HCT116 (cell line): ENCODE results near the gene RBM46. TPM values are rescaled to one million over a fixed set of nuclear protein-coding genes. Genes with fewer than 3 reads are reported as not detected.

ENCODE experiments used
- ATAC-seq: fragments of 200-7000 bp; cut with Tn5 transposase; 2 replicates; pipeline ENCODE4 v1.9.1; 2020; ENCODE audit warnings: mild to moderate bottlenecking, moderate library complexity
- BruUV-seq: library from RNA; stranded (reverse); fragments of 400-500 nt; replicated peaks from 2 replicates; lab custom pipeline; 2021; lab: Mats Ljungman, UMichigan
- CTCF ChIA-PET: fragments of 300-600 bp; sonication (Branson Sonifier 250); formaldehyde crosslinking; loops from one replicate; lab custom pipeline; 2021; ENCODE audit warnings: antibody characterized with exemption; lab: Charles Lee
- POLR2A ChIA-PET: fragments of 300-600, 350-600 bp; sonication (Branson Sonifier 250); formaldehyde crosslinking; loops from one replicate; lab custom pipeline; 2021; ENCODE audit warnings: antibody characterized with exemption; lab: Charles Lee
- RAD21 ChIA-PET, 2 experiments: fragments of 300-600 bp; sonication (Branson Sonifier 250); formaldehyde crosslinking; loops; one replicate each; lab custom pipeline; 2023; ENCODE audit warnings: low total read pairs in 2 of 2; ENCODE audit not compliant: uncharacterized antibody in 2 of 2, unreplicated experiment in 2 of 2, low non-redundant PET in 1 of 2; lab: Charles Lee
- DNase-seq: peaks from one replicate; pipeline ENCODE4 v3.0.0-alpha.2; 2010; ENCODE audit warnings: low read depth, low spot score
- H2AFZ ChIP-seq: fragments of 200-600 bp; shearing (Covaris generic), sonication (generic); 2 replicates; pipeline ENCODE4 v1.6.1; 2017; ENCODE audit warnings: low read depth, mixed run types, mixed read lengths, antibody characterized with exemption, low read length; ENCODE audit not compliant: poor library complexity, severe bottlenecking
- H3K27ac ChIP-seq: 2 replicates; pipeline ENCODE4 v1.5.1; 2012; ENCODE audit warnings: low read depth, low read length
- H3K27me3 ChIP-seq: fragments of 200-600 bp; sonication (generic); 2 replicates; pipeline ENCODE4 v1.6.1; 2016; ENCODE audit warnings: mixed run types, low read length, mixed read lengths; ENCODE audit not compliant: insufficient read depth
- H3K36me3 ChIP-seq, 2 experiments: fragments of 200-500 bp in 1 of 2; fragments of 200-600 bp in 1 of 2; sonication (Bioruptor generic) in 1 of 2; sonication (generic) in 1 of 2; 2 replicates each; pipeline versions ENCODE4 v1.5.1 to v1.6.1; 2014 to 2016; ENCODE audit warnings: low read length in 2 of 2, inconsistent platforms in 1 of 2, mixed read lengths in 1 of 2, mixed run types in 1 of 2; ENCODE audit not compliant: insufficient read depth in 2 of 2, control insufficient read depth in 1 of 2
- H3K4me1 ChIP-seq, 2 experiments: fragments of 200-600 bp in 1 of 2; sonication (generic) in 1 of 2; 2 replicates each; pipeline versions ENCODE4 v1.5.1 to v1.6.1; 2012 to 2017; ENCODE audit warnings: low read length in 2 of 2, inconsistent platforms in 1 of 2, mild to moderate bottlenecking in 1 of 2, mixed read lengths in 1 of 2, mixed run types in 1 of 2, moderate library complexity in 1 of 2; ENCODE audit not compliant: insufficient read depth in 2 of 2, control insufficient read depth in 1 of 2
- H3K4me2 ChIP-seq: fragments of 200-600 bp; sonication (generic); 2 replicates; pipeline ENCODE4 v1.6.1; 2017; ENCODE audit warnings: mixed run types, low read length, mixed read lengths
- H3K4me3 ChIP-seq, 2 experiments: fragments of 200-600 bp in 1 of 2; sonication (generic) in 1 of 2; replicated peaks in 1 of 2; 2 replicates each; pipeline ENCODE4 v1.5.1; 2011 to 2016; ENCODE audit warnings: low read length in 2 of 2, control low read depth in 1 of 2, low read depth in 1 of 2, mild to moderate bottlenecking in 1 of 2, mixed read lengths in 1 of 2, mixed run types in 1 of 2
- H3K79me2 ChIP-seq: fragments of 200-600 bp; sonication (generic); 2 replicates; pipeline ENCODE4 v1.6.1; 2017; ENCODE audit warnings: mild to moderate bottlenecking, mixed run types, low read length, moderate library complexity, mixed read lengths; ENCODE audit not compliant: insufficient read depth
- H3K9ac ChIP-seq: fragments of 200-600 bp; sonication (generic); 2 replicates; pipeline ENCODE4 v1.6.1; 2016; ENCODE audit warnings: low read length, mixed read lengths
- H3K9me2 ChIP-seq: fragments of 200-600 bp; sonication (generic), shearing (Covaris generic); 2 replicates; pipeline ENCODE4 v1.6.1; 2017; ENCODE audit warnings: mixed run types, mild to moderate bottlenecking, moderate library complexity; ENCODE audit not compliant: insufficient read depth
- H3K9me3 ChIP-seq, 2 experiments: fragments of 200-500 bp in 1 of 2; fragments of 200-600 bp in 1 of 2; sonication (Bioruptor generic) in 1 of 2; sonication (generic) in 1 of 2; 2 replicates each; pipeline ENCODE4 v1.6.1; 2014 to 2017; ENCODE audit warnings: low read length in 2 of 2, mixed read lengths in 2 of 2, inconsistent platforms in 1 of 2, low read depth in 1 of 2, mild to moderate bottlenecking in 1 of 2, mixed run types in 1 of 2, moderate library complexity in 1 of 2; ENCODE audit not compliant: control insufficient read depth in 1 of 2, insufficient read depth in 1 of 2
- H4K20me1 ChIP-seq: fragments of 200-600 bp; sonication (generic), shearing (Covaris generic); 2 replicates; pipeline ENCODE4 v1.6.1; 2017; ENCODE audit warnings: mixed run types, mild to moderate bottlenecking, moderate library complexity; ENCODE audit not compliant: insufficient read depth
- ATF3 ChIP-seq: IDR thresholded peaks from 2 replicates; pipeline ENCODE4 v1.6.1; 2012
- CEBPB ChIP-seq: IDR thresholded peaks from 2 replicates; pipeline ENCODE4 v1.6.1; 2012; ENCODE audit warnings: low read depth
- POLR2AphosphoS5 ChIP-seq: IDR thresholded peaks from 2 replicates; pipeline ENCODE4 v1.6.1; 2011; ENCODE audit warnings: mild to moderate bottlenecking, low read depth, low read length, moderate library complexity
- RAD21 ChIP-seq: IDR thresholded peaks from 2 replicates; pipeline ENCODE4 v1.6.1; 2012; ENCODE audit warnings: low read depth, mild to moderate bottlenecking
- SP1 ChIP-seq: IDR thresholded peaks from 2 replicates; pipeline ENCODE4 v1.6.1; 2012; ENCODE audit warnings: low read depth
- ZBTB33 ChIP-seq: IDR thresholded peaks from 2 replicates; pipeline ENCODE4 v1.6.1; 2011; ENCODE audit warnings: mild to moderate bottlenecking, low read length, moderate library complexity; ENCODE audit not compliant: insufficient replicate concordance; ENCODE audit errors: extremely low read depth
- intact Hi-C: fragments of 100-400 bp; cut with micrococcal nuclease; formaldehyde crosslinking; loops from 2 replicates; pipeline ENCODE4 v1.10.0; 2022
- total RNA-seq: library from RNA; stranded (reverse); gene quantifications from one replicate; pipeline ENCODE4 v1.2.1, GENCODE V29; 2021; ENCODE audit not compliant: unreplicated experiment
- TF ChIP-seq, protein P1 (sequence below), 3 experiments: fragments of 200-600 bp in 1 of 3; sonication (generic) in 1 of 3; IDR thresholded peaks in 2 of 3; conservative IDR thresholded peaks in 1 of 3; 2 replicates each; pipeline ENCODE4 v1.5.1; 2012 to 2017; ENCODE audit warnings: low read depth in 2 of 3, low read length in 2 of 3, antibody characterized with exemption in 1 of 3, borderline replicate concordance in 1 of 3, control low read depth in 1 of 3, mild to moderate bottlenecking in 1 of 3, mixed read lengths in 1 of 3, mixed run types in 1 of 3, moderate library complexity in 1 of 3; ENCODE audit not compliant: insufficient read depth in 1 of 3

Gene RBM46
- total RNA-seq, 1 experiment from 2014 or later = 0.39 TPM

GRCh38 chr4:154854362-154854761 is 73.3 kb downstream of the RBM46 start:
- Histone ChIP-seq H3K4me3 (no peak overlapping the region), H3K9ac (no peak overlapping the region), H2AFZ (no peak overlapping the region), H3K9me3 (no peaks in the 10 kb centered on the region), H3K4me2 (no peak overlapping the region), H3K4me1 (no peaks in the 10 kb centered on the region), H3K27me3 (no peaks in the 10 kb centered on the region), H4K20me1 (no peaks in the 10 kb centered on the region), H3K9me2 (no peaks in the 10 kb centered on the region), H3K79me2 (no peaks in the 10 kb centered on the region), H3K27ac (no peak overlapping the region), H3K36me3 (no peaks in the 10 kb centered on the region)
- TF ChIP-seq ATF3 (no peak), ZBTB33 (no peak), SP1 (no peak), RAD21 (peak; percentile 58), CEBPB (no peak), POLR2AphosphoS5 (no peak)
- TF ChIP-seq, protein P1, sequence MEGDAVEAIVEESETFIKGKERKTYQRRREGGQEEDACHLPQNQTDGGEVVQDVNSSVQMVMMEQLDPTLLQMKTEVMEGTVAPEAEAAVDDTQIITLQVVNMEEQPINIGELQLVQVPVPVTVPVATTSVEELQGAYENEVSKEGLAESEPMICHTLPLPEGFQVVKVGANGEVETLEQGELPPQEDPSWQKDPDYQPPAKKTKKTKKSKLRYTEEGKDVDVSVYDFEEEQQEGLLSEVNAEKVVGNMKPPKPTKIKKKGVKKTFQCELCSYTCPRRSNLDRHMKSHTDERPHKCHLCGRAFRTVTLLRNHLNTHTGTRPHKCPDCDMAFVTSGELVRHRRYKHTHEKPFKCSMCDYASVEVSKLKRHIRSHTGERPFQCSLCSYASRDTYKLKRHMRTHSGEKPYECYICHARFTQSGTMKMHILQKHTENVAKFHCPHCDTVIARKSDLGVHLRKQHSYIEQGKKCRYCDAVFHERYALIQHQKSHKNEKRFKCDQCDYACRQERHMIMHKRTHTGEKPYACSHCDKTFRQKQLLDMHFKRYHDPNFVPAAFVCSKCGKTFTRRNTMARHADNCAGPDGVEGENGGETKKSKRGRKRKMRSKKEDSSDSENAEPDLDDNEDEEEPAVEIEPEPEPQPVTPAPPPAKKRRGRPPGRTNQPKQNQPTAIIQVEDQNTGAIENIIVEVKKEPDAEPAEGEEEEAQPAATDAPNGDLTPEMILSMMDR (IDR thresholded peaks at IDR 0.05 in 2 of 3, conservative IDR thresholded peaks at IDR 0.05 in 1 of 3; ENCODE audit: borderline replicate concordance in 1 of 3, insufficient read depth in 1 of 3, low read depth in 2 of 3, low read length in 2 of 3) = peak; percentile 32 to 51 (median 46); a peak in 5 of 6 replicates
- intact Hi-C loops = loop anchor here (2.0 to 5.0 kb wide), 2 partner anchors 498 to 516 kb away; no protein-coding TSS in a partner anchor
- ATAC-seq (peak; percentile 82), DNase-seq (peak; percentile 16)
- ChIA-PET POLR2A (no interaction called here), CTCF (interaction anchor here (1.0 kb wide), 2 partner anchors 47 to 74 kb away, joined by 3 to 5 read pairs; no protein-coding TSS in a partner anchor), RAD21 (interaction anchor here in 1 of 2 experiments (0.6 kb wide), 1 partner anchor 1099 kb away, joined by 3 read pairs; no protein-coding TSS in a partner anchor)
- BruUV-seq = no TSS peak
